NCI-H748 (cell line): ENCODE measurements around the gene JTB.
A peak's percentile ranks its signal among the peaks of the same experiment; 100 is the strongest.
"Not testable (repeated sequence)": the region's sequence is repeated elsewhere in the genome, so short reads cannot be mapped to it uniquely, and the experiment has no call there.

ENCODE experiments used
- DNase-seq: peaks from one replicate; lab custom pipeline; 2025; ENCODE audit not compliant: unreplicated experiment; lab: John Stamatoyannopoulos, UW

The JTB gene

GRCh38 chr1:153979091-153979490 lies 1.6 kb upstream of the JTB start:
- not testable (repeated sequence) for DNase-seq

- no peak for DNase-seq
Measured at GRCh38 chr1:153978274-153978909, 918 bp upstream of the JTB start.

GRCh38 chr1:153976819-153977249 lies 640 bp downstream of the JTB start:
- no peak for DNase-seq

GRCh38 chr1:153973525-153973924 lies 3.9 kb downstream of the JTB start:
- DNase-seq, result no peak

GRCh38 chr1:153973071-153973470 lies 4.4 kb downstream of the JTB start:
- no peak for DNase-seq

- no peak for DNase-seq
Measured at GRCh38 chr1:153970346-153970745, 7.1 kb downstream of the JTB start.

GRCh38 chr1:153968972-153969371 lies 8.5 kb downstream of the JTB start:
- DNase-seq, result no peak

GRCh38 chr1:153968408-153968807 lies 9.1 kb downstream of the JTB start:
- DNase-seq, result peak; percentile 54

- DNase-seq, result peak; percentile 88
Measured at GRCh38 chr1:153968000-153968363, 9.5 kb downstream of the JTB start.

GRCh38 chr1:153967107-153967999 lies 10.1 kb downstream of the JTB start, which contains the start of gene CREB3L4:
CREB3L4 (plus strand) TSS chr1:153967902; CDS start chr1:153968526, 624 bp downstream.
- peak; percentile 99 for DNase-seq

GRCh38 chr1:153963850-153964331 lies 13.6 kb downstream of the JTB start:
- DNase-seq, result peak; percentile 67

GRCh38 chr1:153963030-153963849 lies 14.2 kb downstream of the JTB start, which contains the start of gene SLC39A1:
SLC39A1 (minus strand) TSS chr1:153963537; CDS start chr1:153962715, 822 bp downstream.
- peak; percentile 98 for DNase-seq

- no peak for DNase-seq
Measured at GRCh38 chr1:153962088-153963029, 15.1 kb downstream of the JTB start.

GRCh38 chr1:153961421-153961820 lies 16.1 kb downstream of the JTB start:
- no peak for DNase-seq

- no peak for DNase-seq
Measured at GRCh38 chr1:153960206-153960605, 17.3 kb downstream of the JTB start.

- no peak for DNase-seq
Measured at GRCh38 chr1:153959454-153959853, 18.0 kb downstream of the JTB start.

- no peak for DNase-seq
Measured at GRCh38 chr1:153958961-153959260, 18.6 kb downstream of the JTB start.

- peak; percentile 99 for DNase-seq
Measured at GRCh38 chr1:153958111-153958960, 19.1 kb downstream of the JTB start, which contains the start of gene CRTC2. CRTC2 (minus strand) TSS chr1:153958612; CDS start chr1:153958497, 115 bp downstream.

GRCh38 chr1:153957744-153958110 lies 19.7 kb downstream of the JTB start:
- DNase-seq, result peak; percentile 31
